Neural cell (in vitro differentiated cells): ENCODE results near the gene SDCBP2. TPM values are rescaled to one million over a fixed set of nuclear protein-coding genes. Genes with fewer than 3 reads are reported as not detected.

Experiments used
- H2AFZ ChIP-seq: fragments of 200-600, 300-800 bp; sonication (generic), shearing (Covaris generic); 2 replicates; pipeline ENCODE4 v1.6.0; 2014; ENCODE audit warnings: low read depth, mild to moderate bottlenecking, antibody characterized with exemption, low read length, moderate library complexity
- H3F3A ChIP-seq: fragments of 200-600 bp; shearing (Covaris generic); 2 replicates; pipeline ENCODE4 v1.6.1; 2016; ENCODE audit warnings: mild to moderate bottlenecking, moderate library complexity, mixed read lengths, antibody characterized with exemption, low read length; ENCODE audit not compliant: insufficient read depth, poor library complexity, severe bottlenecking
- H3K27ac ChIP-seq: fragments of 200-600, 300-800 bp; sonication (generic), shearing (Covaris generic); 2 replicates; pipeline ENCODE4 v1.5.1; 2014; ENCODE audit warnings: mild to moderate bottlenecking, low read length, moderate library complexity
- H3K27me3 ChIP-seq: fragments of 300-800, 200-600 bp; sonication (generic), shearing (Covaris generic); 2 replicates; pipeline ENCODE4 v1.6.0; 2014; ENCODE audit warnings: mild to moderate bottlenecking, low read depth, low read length, moderate library complexity; ENCODE audit not compliant: insufficient read depth
- H3K36me3 ChIP-seq: fragments of 300-800, 200-600 bp; sonication (generic), shearing (Covaris generic); 2 replicates; pipeline ENCODE4 v1.5.1; 2014; ENCODE audit warnings: mild to moderate bottlenecking, antibody characterized with exemption, low read length, moderate library complexity; ENCODE audit not compliant: insufficient read depth
- H3K4me2 ChIP-seq: fragments of 300-800, 200-600 bp; sonication (generic), shearing (Covaris generic); 2 replicates; pipeline ENCODE4 v1.6.0; 2014; ENCODE audit warnings: mild to moderate bottlenecking, low read length
- H3K4me3 ChIP-seq: fragments of 300-800, 200-600 bp; sonication (generic), shearing (Covaris generic); 2 replicates; pipeline ENCODE4 v1.5.1; 2014; ENCODE audit warnings: mild to moderate bottlenecking, low read length, moderate library complexity
- H3K79me2 ChIP-seq: fragments of 200-600 bp; shearing (Covaris generic); replicated peaks from 2 replicates; pipeline ENCODE4 v1.6.0; 2014; ENCODE audit warnings: mild to moderate bottlenecking, low read length, moderate library complexity; ENCODE audit not compliant: insufficient read depth
- H3K9ac ChIP-seq: fragments of 300-800, 200-600 bp; sonication (generic), shearing (Covaris generic); 2 replicates; pipeline ENCODE4 v1.6.1; 2016; ENCODE audit warnings: mild to moderate bottlenecking, low read length, mixed read lengths
- H3K9me2 ChIP-seq: fragments of 200-600 bp; shearing (Covaris generic); 2 replicates; pipeline ENCODE4 v1.6.1; 2016; ENCODE audit warnings: mild to moderate bottlenecking, low read length, mixed read lengths; ENCODE audit not compliant: insufficient read depth
- H3K9me3 ChIP-seq: fragments of 200-600, 300-800 bp; sonication (generic), shearing (Covaris generic); 2 replicates; pipeline ENCODE4 v1.6.1; 2016; ENCODE audit warnings: mild to moderate bottlenecking, mixed run types, low read length, moderate library complexity, mixed read lengths
- H4K20me1 ChIP-seq: fragments of 200-600 bp; shearing (Covaris generic); 2 replicates; pipeline ENCODE4 v1.6.1; 2016; ENCODE audit warnings: mild to moderate bottlenecking, mixed run types; ENCODE audit not compliant: insufficient read depth
- EP300 ChIP-seq: fragments of 450-650 bp; conservative IDR thresholded peaks from 2 replicates; pipeline ENCODE4 v1.6.1; 2014; ENCODE audit warnings: antibody characterized with exemption, mild to moderate bottlenecking, moderate library complexity; ENCODE audit not compliant: poor library complexity, severe bottlenecking
- EZH2 ChIP-seq: fragments of 200-600, 300-800 bp; shearing (Covaris generic), sonication (generic); IDR thresholded peaks from 2 replicates; pipeline ENCODE4 v1.6.1; 2014; ENCODE audit warnings: antibody characterized with exemption, low read length, borderline replicate concordance, mild to moderate bottlenecking; ENCODE audit not compliant: insufficient read depth, poor library complexity, severe bottlenecking
- MXI1 ChIP-seq: fragments of 450-650 bp; conservative IDR thresholded peaks from 2 replicates; pipeline ENCODE4 v1.6.1; 2014; ENCODE audit warnings: antibody characterized with exemption, mild to moderate bottlenecking; ENCODE audit not compliant: poor library complexity, severe bottlenecking
- POLR2AphosphoS5 ChIP-seq: IDR thresholded peaks from 2 replicates; pipeline ENCODE4 v1.6.1; 2012
- RAD21 ChIP-seq: fragments of 450-650 bp; conservative IDR thresholded peaks from 2 replicates; pipeline ENCODE4 v1.6.1; 2014; ENCODE audit warnings: antibody characterized with exemption, mild to moderate bottlenecking, moderate library complexity
- SMC3 ChIP-seq: fragments of 450-650 bp; conservative IDR thresholded peaks from 2 replicates; pipeline ENCODE4 v1.6.1; 2014; ENCODE audit warnings: antibody characterized with exemption, mild to moderate bottlenecking, moderate library complexity; ENCODE audit not compliant: poor library complexity
- TAF1 ChIP-seq: IDR thresholded peaks from 2 replicates; pipeline ENCODE4 v1.6.1; 2012; ENCODE audit warnings: low read depth
- polyA plus RNA-seq: library from polyadenylated mRNA; depleted of rRNA; stranded (reverse); fragments of >200 nt; gene quantifications from 2 replicates; pipeline ENCODE4 v1.2.3, GENCODE V29; 2014
- TF ChIP-seq, protein P1 (sequence below): IDR thresholded peaks from 2 replicates; pipeline ENCODE4 v1.6.1; 2012; ENCODE audit warnings: borderline replicate concordance
- TF ChIP-seq, protein P2 (sequence below): fragments of 450-650 bp; IDR thresholded peaks from 2 replicates; pipeline ENCODE4 v1.5.1; 2014; ENCODE audit warnings: antibody characterized with exemption, mild to moderate bottlenecking, moderate library complexity; ENCODE audit not compliant: poor library complexity, severe bottlenecking

Gene SDCBP2
- polyA plus RNA-seq, 1 donor from 2014 or later = 5.2 TPM

DNA sequence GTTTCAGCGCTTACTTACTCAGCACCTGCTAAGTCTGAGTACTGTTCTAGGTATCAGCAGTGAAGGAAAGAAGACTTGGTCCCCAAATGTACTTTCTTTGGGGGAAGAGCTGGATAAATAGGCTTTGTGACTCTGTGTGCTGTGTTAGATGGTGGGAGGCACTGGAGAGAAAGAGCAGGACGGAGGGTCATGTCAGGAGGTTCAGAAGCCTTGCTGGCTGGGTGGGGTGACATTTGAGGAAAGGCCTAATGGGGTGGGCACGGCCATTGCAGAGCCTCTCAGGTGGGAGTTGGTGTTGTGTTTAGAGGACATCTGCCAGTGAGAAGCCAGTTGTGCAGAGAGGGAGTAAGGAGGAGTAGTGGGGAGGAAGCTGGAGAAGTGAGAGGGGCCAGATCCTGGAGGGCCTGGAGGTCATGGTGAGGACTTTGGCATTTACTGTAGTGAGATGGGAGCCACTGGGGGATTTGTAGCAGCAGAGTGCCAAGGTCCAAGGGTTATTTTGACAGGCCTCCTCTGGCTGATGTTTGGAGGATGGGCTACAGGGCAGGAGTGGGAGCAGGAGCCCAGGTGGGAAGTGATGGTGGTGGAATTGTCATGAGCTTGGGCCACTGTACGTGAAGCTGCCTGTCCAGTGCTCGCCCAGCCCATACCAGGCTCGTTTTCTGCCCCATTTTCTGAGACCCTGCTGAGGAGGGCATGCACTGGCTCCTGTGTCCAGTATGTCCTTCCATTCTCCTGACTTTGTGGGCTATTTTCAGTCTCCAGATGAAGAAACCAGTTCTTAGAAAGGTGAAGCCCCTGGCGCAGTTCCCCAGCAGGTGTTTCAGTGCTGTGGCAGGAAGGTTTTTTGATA lies 886 bp downstream of the SDCBP2 start:
- H3K9me3 ChIP-seq = no peaks in the 10 kb centered on the region
- H4K20me1 ChIP-seq = no peaks in the 10 kb centered on the region
- H3K27ac ChIP-seq = no peak overlapping the region
- peaks cover 22% of the 10 kb centered on the region for H3K79me2 ChIP-seq
- H3K9me2 ChIP-seq = no peaks in the 10 kb centered on the region
- no peak overlapping the region for H3K9ac ChIP-seq
- H3K36me3 ChIP-seq = no peaks in the 10 kb centered on the region
- H3K27me3 ChIP-seq = no peaks in the 10 kb centered on the region
- no peak overlapping the region for H3K4me3 ChIP-seq
- H3F3A ChIP-seq = no peaks in the 10 kb centered on the region
- no peak overlapping the region for H3K4me2 ChIP-seq
- no peak overlapping the region for H2AFZ ChIP-seq
- TF ChIP-seq RAD21 = no peak
- TF ChIP-seq POLR2AphosphoS5 = no peak
- TF ChIP-seq EP300 = no peak
- no peak for TF ChIP-seq TAF1

DNA sequence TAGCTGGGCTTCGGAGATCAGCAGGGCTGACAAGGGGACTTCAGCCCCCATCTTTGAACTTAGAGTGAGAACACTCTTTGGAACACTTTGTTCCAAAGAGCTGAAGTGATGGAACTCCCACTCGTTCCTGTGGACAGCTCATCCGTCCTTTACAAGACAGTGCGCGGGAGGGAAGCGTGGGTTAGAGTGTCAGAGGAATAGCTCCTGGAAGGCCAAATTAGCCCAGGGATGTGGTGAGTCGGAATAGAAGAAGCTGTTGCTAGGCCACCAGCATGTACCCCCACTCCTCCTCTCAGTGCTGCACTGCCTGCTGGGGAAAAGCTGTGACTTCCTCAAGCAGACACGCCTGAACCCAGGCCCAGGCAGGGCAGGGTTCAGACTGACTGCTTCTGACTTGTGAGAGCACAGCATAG lies 1.7 kb downstream of the SDCBP2 start:
- peak overlapping the region; percentile 84 for H3K4me3 ChIP-seq
- TF ChIP-seq POLR2AphosphoS5 (no peak), RAD21 (no peak), MXI1 (no peak), EP300 (no peak), EZH2 (no peak), SMC3 (no peak), TAF1 (no peak)
- TF ChIP-seq, protein P1, sequence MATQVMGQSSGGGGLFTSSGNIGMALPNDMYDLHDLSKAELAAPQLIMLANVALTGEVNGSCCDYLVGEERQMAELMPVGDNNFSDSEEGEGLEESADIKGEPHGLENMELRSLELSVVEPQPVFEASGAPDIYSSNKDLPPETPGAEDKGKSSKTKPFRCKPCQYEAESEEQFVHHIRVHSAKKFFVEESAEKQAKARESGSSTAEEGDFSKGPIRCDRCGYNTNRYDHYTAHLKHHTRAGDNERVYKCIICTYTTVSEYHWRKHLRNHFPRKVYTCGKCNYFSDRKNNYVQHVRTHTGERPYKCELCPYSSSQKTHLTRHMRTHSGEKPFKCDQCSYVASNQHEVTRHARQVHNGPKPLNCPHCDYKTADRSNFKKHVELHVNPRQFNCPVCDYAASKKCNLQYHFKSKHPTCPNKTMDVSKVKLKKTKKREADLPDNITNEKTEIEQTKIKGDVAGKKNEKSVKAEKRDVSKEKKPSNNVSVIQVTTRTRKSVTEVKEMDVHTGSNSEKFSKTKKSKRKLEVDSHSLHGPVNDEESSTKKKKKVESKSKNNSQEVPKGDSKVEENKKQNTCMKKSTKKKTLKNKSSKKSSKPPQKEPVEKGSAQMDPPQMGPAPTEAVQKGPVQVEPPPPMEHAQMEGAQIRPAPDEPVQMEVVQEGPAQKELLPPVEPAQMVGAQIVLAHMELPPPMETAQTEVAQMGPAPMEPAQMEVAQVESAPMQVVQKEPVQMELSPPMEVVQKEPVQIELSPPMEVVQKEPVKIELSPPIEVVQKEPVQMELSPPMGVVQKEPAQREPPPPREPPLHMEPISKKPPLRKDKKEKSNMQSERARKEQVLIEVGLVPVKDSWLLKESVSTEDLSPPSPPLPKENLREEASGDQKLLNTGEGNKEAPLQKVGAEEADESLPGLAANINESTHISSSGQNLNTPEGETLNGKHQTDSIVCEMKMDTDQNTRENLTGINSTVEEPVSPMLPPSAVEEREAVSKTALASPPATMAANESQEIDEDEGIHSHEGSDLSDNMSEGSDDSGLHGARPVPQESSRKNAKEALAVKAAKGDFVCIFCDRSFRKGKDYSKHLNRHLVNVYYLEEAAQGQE = no peak
- TF ChIP-seq, protein P2, sequence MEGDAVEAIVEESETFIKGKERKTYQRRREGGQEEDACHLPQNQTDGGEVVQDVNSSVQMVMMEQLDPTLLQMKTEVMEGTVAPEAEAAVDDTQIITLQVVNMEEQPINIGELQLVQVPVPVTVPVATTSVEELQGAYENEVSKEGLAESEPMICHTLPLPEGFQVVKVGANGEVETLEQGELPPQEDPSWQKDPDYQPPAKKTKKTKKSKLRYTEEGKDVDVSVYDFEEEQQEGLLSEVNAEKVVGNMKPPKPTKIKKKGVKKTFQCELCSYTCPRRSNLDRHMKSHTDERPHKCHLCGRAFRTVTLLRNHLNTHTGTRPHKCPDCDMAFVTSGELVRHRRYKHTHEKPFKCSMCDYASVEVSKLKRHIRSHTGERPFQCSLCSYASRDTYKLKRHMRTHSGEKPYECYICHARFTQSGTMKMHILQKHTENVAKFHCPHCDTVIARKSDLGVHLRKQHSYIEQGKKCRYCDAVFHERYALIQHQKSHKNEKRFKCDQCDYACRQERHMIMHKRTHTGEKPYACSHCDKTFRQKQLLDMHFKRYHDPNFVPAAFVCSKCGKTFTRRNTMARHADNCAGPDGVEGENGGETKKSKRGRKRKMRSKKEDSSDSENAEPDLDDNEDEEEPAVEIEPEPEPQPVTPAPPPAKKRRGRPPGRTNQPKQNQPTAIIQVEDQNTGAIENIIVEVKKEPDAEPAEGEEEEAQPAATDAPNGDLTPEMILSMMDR = no peak
- H3K27me3 ChIP-seq = no peaks in the 10 kb centered on the region
- H3K36me3 ChIP-seq = no peaks in the 10 kb centered on the region
- no peak overlapping the region for H3K9ac ChIP-seq
- H3K79me2 ChIP-seq = peaks cover 22% of the 10 kb centered on the region
- H3K9me3 ChIP-seq = no peaks in the 10 kb centered on the region
- no peak overlapping the region for H3K27ac ChIP-seq
- H3K9me2 ChIP-seq = no peaks in the 10 kb centered on the region
- no peak overlapping the region for H3K4me2 ChIP-seq
- no peaks in the 10 kb centered on the region for H4K20me1 ChIP-seq
- no peak overlapping the region for H2AFZ ChIP-seq
- H3F3A ChIP-seq = no peaks in the 10 kb centered on the region
